Airway epithelial cell (primary cell): ENCODE measurements around the gene SMARCAD1. TPM values are rescaled to one million over a fixed set of nuclear protein-coding genes. Genes with fewer than 3 reads are reported as not detected.

ENCODE experiments used
- total RNA-seq: library from RNA; depleted of rRNA; stranded (reverse); fragments of >200 nt; gene quantifications from 2 replicates; pipeline ENCODE4 v1.2.3, GENCODE V29; 2015

The SMARCAD1 gene
- total RNA-seq = 14.4 and 18.6 TPM in 2 replicates

GRCh38 chr4:94207469-94208224 is at the start of gene SMARCAD1:
Gene SMARCAD1, plus strand, starts transcription at chr4:94207865. Its CDS starts 530 bp downstream, at chr4:94208395.

Other genes starting within 250 kb of the SMARCAD1 start
- gene HPGDS, start 135.0 kb downstream of the SMARCAD1 start, total RNA-seq = not detected in 2 replicates
- gene PDLIM5, start 244.1 kb downstream of the SMARCAD1 start, total RNA-seq = 45.3 and 61.5 TPM in 2 replicates